Ramos (cell line): ENCODE measurements around the gene CHRNB4.

Experiments
- in situ Hi-C: fragments of 300-500 bp; cut with MboI; formaldehyde crosslinking; loops from one replicate; pipeline ENCODE4 v1.14.3; 2022; ENCODE audit warnings: low sequenced_read_pairs; ENCODE audit not compliant: unreplicated experiment

CHRNB4 gene

DNA sequence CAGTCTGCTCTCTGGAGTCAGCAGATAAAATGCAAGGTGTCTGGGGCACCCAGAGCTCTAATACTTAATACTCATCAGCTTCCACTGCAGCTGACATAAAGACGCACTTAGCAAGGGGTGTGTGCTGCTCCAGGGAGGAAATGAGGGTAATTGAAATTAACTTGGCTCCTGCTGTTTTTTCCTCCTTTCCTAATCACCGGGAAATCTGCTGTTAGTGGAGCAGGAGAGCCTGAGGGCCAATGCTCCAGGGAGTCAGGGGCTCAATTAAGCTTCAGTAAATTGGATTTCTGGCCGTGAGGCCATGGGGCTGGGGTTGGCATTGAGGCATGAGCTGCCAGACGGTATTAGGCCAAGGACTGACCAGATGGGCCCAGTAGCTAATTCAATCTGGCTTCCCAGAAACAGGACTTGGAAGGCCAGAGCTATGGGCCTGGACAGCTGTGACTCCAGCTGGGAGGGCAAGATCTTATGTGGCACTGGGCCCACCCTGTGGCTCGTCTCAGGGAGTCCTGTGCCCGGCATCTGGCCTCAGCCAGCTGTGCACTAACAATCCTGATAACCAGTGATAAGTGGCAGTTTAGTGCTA lies 30.7 kb upstream of the CHRNB4 start:
- in situ Hi-C loops: no loop called here

DNA sequence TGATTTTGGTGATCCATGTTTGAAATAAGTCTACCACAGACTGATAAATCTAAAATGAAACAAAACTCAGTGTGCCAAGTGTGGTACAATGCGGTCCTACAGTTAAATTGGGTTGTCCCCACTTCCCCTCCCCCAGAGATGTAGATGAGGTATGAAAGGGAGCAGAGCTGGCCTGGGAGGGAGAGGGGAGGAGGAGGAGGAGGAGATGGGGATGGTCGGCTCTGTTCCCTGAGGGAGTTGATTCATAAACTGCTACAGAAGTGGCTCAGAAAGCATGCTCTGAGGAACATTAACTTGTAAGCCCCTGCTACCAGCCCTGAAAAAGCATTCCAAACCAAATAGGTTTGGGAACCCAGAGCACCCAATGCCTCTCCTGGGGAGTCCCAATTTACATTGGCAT lies 28.0 kb upstream of the CHRNB4 start:
- in situ Hi-C loops: no loop called here

DNA sequence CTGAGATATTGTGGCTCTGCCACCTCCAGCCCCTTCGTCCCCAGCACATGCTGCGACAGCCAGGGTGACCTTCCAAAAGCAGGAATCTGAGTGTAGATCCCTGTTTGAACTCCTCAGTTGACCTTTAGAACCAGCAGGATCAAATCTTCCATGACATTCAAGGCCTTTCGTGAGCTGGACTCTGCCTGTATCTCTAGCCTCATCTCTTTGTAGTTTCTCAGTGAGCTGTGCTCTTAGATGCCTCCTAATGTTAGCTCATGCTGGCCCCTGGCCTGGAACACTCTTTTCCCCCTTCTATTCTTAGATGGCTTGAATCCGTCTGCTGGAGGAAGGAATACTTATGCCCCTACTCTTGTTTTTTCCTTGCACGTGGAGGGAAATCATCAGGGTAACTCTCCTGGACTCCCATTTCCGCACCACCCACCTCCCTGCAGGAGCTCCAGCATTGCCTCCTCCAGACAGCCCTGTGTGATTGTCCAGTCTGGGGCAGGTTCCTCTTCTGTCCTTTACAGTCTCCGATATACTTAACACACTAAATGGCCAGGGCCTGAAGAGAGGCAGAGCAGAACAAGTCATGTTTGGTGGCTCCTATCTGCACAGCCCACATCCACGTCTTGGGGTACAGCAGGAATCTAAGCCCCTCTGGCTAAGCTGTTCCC lies 26.7 kb upstream of the CHRNB4 start:
- in situ Hi-C loops: no loop called here

DNA sequence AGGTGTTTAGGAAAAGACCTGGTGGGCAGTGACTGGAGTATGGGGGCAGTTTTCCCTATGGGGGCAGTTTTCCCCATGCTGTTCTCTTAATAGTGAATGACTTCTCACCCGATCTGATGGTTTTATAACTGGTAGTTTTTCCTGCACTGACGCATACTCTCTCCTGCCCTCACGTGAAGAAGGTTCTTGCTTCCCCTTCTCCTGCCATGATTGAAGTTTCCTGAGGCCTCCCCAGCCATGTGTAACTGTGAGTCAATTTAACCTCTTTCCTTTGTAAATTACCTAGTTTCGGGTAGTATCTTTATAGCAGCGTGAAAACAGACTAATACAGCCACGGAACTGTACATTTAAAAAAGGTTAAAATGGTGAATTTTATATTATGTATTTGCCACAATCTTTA lies 25.0 kb upstream of the CHRNB4 start:
- in situ Hi-C loops: no loop called here

DNA sequence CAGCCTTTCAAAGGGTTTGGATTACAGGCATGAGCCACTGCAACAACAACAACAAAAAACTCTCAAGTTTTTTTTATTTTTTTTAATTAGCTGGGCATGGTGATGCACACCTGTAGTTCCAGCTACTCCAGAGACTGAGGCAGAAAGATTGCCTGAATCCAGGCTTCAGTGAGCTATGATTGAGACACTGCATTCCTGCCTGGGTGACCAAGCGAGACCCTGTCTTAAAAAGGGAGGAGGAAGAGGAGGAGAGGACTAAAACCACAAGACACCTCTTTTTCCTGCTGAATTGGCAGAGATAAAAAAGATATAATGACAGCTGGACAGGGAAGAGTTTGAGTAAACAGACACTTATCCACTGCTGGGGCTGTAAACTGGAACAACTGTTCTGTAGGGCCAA lies 22.7 kb upstream of the CHRNB4 start:
- in situ Hi-C loops: no loop called here

DNA sequence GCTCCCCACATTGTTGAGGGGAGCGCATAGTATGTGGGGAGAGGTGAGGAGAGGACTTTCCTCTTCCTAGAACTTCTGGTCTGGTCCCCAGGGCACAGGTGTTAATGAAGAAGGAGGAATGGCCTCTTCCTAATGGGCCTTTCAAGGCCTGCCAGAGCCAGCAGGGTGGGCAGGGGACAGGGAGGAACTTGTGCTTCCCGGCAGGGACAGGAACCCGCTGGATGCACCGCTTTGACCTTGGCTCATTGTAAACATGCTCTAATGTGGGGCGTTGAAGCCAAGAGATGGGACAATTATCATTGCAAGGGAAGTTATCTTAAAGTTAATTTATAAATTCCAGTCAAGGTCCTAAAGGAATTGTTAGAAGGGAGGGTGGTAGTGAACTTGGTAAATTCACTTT lies 21.0 kb upstream of the CHRNB4 start:
- in situ Hi-C loops: no loop called here

DNA sequence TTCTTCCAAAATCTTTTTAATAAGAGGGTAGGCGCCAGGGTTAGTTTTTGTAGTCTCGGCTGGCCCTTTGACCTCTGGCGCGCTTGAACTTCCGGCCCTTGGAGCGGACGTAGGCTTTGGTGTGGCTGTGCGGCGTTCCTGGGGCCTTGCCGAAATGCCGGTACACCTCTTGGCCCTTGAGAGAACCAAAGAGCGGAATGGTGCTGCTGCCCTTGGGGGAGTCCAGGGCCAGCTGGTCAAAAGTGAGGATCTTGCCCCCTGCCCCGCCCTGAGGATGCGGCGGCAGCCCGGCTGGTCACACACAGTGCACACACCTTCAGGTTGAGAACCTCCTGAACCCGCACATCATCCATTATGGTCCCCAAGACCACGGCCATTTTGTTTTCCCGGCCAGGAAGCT lies 20.0 kb upstream of the CHRNB4 start:
- in situ Hi-C loops: no loop called here

DNA sequence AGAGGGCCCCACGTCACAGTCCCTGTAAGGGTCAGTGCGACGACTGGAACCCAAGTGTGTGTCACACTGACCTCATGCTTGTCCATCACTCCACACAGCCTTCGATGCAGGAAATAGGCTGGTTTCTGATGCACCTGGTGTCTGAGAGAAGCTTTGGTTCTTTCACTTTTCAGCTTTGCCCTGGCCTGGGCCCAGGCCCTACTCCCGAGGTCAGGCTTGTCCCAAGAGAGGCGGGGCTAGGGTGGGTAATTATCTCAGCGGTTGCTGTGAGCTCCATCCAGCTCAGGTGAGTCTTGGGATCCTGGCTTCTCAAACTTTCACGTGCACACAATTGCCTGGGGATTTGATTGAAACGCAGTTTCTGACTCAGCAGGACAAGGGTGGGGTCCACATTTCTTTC lies 19.6 kb upstream of the CHRNB4 start:
- in situ Hi-C loops: no loop called here

DNA sequence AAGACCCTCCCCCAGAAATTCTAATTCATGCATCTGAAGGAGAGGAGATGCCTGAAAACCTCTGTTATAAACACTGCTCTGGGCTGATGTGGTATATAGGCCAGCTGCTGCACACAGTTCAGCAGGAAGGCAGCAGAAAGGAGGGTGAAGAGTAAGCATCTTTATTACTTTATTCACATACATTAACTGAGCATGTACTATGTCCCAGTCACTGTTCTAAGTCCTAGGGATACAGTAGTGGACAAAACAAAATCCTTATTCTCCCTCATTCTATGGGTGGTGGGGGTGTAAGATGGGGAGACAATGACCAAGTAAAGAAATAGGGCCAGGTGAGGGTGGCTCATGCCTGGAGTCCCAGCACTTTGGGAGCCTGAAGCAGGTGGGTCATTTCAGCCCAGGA lies 17.8 kb upstream of the CHRNB4 start:
- in situ Hi-C loops: no loop called here

DNA sequence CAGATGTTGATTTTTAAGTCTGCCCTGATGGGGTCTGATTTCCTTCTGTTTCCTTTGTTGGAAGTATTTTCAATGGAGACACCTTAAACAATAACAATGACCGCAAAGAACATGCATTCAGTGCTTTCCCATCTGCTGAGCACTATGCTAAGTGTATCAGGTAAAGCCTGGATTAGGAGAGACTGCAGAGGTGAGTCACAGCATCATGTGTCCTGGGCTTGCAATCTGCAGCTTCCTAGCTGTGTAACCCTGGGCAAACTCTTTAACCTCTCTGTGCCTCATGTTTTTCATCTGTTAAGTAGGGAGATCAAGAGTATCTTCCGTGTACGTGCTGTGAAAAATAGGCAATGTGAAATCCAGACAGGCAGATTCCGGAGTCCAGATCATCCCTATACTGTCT lies 13.3 kb upstream of the CHRNB4 start:
- in situ Hi-C loops: no loop called here

DNA sequence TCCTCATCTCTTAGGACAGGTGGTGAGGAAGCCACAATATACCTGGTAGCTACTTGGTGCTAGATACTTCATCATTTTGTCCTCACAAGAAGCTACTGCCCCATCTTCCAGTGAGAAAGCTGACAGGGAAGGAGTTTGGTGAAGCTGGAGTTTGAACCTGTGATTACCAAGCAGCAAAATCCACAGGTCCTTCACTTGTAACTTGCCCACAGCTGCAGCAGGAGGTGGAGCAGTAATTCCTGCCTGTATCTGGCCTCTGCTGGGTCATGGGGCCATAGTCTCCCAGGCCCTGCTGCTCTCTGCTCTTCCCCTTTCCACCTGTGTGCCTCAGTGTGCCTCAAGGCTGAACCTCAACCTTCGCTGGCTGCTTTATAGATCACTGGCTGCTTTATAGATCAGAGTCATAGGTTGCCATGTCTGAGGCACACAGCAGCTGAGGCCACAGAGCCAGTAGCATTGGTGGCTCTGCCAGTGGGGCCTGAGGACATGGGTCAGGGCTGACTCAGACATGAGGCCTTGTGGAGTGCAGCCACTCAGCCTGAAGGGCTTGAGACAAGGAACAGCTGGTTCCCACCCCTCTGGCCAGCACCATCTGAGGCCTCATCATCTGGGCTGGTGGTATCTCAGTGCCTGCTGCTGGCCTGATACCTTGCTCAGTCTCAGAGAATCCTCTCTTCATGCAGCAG lies 11.1 kb upstream of the CHRNB4 start:
- in situ Hi-C loops: no loop called here

DNA sequence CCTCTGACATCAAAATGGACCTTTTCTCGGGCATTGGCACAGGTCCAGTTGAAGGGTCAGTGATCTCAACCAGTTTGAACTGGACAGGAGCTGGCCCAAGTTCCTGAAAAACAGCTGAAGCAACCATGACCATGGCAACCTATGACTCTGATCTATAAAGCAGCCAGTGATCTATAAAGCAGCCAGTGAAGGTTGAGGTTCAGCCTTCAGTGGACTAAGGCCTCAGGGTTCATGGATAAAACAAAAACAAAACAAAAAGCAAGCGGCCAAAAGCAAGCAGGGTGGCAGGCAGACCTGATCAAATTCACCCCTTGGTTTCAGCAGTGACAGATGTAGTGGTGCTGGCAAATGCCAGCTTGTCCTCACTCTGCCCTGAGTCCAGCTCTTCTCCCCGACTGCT lies 10.0 kb upstream of the CHRNB4 start:
- in situ Hi-C loops: no loop called here

DNA sequence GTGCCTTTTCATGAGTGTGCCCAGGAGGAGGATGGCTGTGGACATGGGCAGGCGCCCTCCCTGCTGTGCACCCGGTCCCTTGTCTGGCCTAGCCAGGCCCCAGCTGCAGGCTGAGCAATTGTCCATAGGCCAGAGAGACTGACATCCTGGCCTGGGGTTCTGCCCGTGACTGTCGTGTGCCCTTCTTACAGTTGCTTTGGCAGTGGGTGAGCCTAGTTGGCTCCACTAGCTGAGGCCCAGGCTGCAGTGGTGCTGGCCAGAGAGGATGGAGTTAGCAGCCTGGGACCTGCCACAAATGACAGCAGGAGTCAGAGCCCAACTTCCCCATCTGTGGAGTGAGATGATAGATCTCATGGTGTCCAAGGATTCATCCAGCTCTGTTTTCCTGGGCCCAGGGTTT lies 9.0 kb upstream of the CHRNB4 start:
- in situ Hi-C loops: no loop called here

DNA sequence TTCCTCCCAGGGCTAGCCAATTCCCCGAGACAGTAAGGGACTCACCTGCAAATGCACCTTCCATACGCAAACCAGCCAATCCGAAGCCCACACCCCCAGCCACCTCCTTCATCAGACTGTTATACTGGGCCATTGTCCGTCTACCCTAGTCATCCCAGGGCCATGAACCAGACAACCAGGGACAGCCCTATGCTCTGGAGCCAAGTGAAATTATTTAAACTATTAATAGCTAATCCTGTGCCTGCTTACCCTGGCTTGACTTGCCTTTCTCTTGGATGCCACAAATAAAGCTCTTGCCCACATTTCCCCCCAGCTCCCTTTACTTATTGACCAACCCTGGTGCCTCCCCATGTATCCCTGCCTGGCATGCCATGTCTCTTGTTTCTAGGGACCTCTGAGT lies 4.0 kb upstream of the CHRNB4 start:
- in situ Hi-C loops: no loop called here

DNA sequence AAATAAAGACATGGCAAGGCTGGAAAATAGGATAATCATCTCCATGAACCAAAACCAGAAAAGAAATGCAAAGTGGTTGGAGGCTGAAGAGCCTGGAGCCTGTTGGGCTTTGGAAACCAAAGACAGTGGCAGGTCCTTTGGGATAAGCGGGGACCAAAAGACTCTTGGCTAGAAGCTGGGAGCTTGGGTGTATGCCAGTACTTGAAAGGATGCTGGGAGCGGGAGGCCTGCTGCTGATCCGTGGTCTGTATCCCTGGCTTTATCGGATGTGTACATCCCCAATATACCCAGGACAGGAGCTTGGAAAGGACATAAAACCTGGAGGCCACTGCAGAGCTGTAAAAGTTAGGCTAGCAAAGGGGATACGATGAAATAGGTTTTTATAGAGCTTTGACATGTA lies 1.3 kb upstream of the CHRNB4 start:
- in situ Hi-C loops: no loop called here

DNA sequence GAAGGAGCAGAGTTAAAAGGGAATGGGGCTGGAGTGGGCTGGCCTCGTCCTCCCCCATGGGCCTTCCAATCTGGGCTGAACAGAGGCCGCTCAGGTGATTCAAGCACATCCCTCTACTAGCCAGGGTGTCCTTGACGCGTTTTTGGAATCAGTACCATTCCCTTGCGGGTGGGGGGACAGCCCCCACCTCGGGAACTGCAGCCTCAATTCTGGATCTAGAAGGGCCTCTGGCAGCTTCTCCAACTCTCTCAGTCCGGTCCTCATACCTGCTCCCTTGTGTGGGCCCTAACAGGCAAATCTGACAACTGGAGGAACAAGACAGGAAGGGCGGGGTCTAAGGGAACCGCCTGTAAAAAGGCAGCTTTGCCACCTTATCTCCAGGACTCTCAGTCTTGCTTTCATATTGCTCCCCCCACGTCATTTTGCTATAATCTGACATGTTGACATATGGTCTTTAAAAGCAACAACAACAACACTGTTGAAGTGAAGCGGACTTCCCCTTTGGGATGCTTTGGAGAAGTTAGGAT lies 802 bp upstream of the CHRNB4 start:
- in situ Hi-C loops: no loop called here

DNA sequence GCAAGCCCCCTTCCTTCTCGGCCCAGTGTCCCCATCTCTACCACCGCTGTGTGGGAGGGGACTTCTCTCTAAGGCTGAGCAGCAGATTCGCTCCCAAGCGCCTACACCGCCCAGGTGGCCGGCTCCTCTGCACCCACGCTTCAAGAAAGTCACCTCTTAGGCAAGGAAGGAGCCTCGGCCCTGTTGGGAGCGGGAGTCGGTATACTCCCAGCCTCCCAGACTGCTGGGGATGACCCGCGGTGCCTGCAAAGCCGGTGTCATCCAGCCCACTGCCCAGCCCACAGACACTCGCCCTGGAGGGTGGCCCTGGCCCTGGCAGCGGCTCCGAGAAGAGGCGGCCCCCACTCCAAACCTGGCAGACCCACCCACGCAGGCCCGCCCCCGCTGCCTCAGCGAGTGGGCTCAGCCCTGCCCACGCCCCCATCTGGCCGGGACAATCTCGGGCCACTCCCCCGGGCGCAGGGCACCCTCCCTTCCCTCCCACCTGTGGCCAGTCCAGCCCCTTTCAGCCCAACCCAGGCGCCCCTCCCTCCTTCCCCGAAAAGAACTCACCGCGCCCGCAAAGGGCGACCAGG lies 396 bp downstream of the CHRNB4 start:
- in situ Hi-C loops: no loop called here

DNA sequence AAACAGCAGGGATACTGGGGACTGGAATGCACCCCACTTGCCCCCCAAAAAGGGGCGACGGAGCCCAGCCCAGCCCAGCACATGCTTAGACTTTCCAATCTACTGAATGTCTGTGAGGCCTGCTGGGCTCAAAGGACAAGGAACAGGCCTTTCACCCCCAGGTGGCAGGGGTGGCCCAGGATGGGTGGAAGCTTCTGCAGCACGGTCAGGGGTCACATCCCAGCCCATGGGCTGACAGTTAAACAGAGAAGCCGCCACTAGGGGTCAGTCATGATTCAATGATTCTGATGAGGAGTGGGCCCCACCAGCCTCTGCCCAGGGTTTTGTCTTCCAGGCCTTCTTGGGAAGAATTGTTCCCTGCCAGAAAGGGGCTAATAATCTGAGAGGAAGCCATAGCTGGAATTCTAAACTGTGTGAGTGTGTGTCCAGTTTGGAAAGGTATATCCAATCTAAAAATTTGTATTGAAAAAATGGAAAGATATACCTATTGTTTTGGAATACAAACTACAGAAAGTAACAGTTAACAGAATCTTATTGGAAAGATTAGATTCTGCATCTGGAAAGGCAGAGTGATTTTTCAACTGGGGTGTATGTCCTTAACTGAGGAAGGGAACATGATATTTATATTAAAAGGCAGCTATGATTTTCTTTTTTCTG lies 2.2 kb downstream of the CHRNB4 start:
- in situ Hi-C loops: no loop called here

DNA sequence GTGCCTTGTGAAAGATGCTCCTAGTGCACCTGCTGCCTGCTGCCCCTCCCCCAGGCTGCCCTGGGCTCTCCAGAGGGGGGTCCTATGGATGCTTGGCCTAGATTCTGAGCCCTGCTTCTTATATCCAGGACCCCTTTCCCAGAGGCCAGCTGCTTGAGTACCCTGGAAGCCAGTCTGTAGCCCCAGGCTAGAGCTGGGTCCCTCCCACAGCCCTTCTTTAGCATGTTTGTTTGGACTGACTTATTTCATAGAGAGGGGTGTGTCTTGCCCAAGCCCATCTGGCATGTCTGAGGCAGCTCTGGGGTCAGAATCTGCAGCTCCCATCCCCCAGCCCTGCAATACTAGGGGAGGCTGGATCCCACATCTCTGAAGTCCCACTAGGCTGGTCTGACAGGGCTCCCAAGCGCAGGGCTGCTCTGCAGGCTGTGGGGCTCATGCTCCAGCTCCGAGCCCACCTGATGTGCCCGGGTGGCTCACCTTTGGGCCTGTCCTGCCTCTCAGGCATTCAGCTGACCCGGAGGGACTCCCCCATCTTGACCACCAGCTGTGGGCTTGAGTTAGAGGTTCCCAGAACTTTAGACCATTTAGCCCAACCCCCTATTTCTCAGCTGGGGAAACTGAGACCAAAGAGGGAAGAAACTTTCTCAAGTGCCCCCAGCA lies 3.1 kb downstream of the CHRNB4 start:
- in situ Hi-C loops: no loop called here

DNA sequence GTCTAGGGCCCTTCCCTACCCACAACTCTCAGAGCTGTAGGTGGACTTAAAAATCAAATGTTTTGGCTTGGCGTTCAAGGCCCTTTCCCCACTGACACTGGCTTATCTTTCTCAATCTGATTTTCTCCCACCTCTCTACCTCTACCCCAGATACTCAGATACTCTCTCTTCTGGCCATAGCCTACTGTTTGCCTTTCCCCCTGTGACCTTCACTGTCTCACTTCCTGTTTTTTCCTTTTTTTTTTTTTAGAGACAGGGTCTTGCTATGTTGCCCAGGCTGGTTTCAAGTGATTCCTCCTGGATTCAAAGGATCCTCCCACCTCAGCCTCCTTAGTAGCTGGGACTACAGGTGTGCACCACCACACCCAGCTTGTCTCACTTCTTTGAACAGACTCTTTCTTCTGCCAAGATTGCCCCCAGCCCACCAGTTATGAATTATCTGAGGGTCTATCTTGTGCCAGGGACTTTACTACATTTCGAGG lies 4.6 kb downstream of the CHRNB4 start:
- in situ Hi-C loops: no loop called here
